OCI-LY1 (cell line): ENCODE results near the gene CD163L1.

Experiments
- CTCF ChIP-seq: fragments of 200-600 bp; sonication (generic), shearing (Covaris generic); IDR thresholded peaks from 2 replicates; pipeline ENCODE4 v1.5.1; 2017; ENCODE audit warnings: mild to moderate bottlenecking, antibody characterized with exemption, low read length, moderate library complexity, mixed read lengths
- EZH2 ChIP-seq: fragments of 200-600 bp; sonication (generic), shearing (Covaris generic); IDR thresholded peaks from 2 replicates; pipeline ENCODE4 v1.8.0; 2017; ENCODE audit warnings: borderline replicate concordance, mixed run types, mild to moderate bottlenecking, antibody characterized with exemption, low read length, moderate library complexity, mixed read lengths

GRCh38 chr12:7396418-7396817 is 47.5 kb downstream of the CD163L1 start:
- TF ChIP-seq CTCF (no peak), EZH2 (no peak)
